NCI-H510A (cell line): ENCODE data around the gene PLCB3.

Experiments
- DNase-seq: peaks from one replicate; lab custom pipeline; 2025; lab: John Stamatoyannopoulos, UW

Gene PLCB3

GRCh38 chr11:64287676-64288352 lies 36.5 kb downstream of the PLCB3 start:
- no peak for DNase-seq

GRCh38 chr11:64288353-64288750 lies 37.0 kb downstream of the PLCB3 start:
- no peak for DNase-seq

- DNase-seq = no peak
These were observed 37.8 kb downstream of the PLCB3 start for GRCh38 chr11:64289002-64289564.

GRCh38 chr11:64290352-64291261 lies 39.3 kb downstream of the PLCB3 start:
- no peak for DNase-seq

GRCh38 chr11:64291262-64291751 lies 40.0 kb downstream of the PLCB3 start, which contains the start of gene KCNK4:
TSS of gene KCNK4 (plus strand) at chr11:64291302. CDS start at chr11:64293019, 1,717 bp downstream.
- no peak for DNase-seq

GRCh38 chr11:64291752-64292459 lies 40.6 kb downstream of the PLCB3 start:
- DNase-seq = no peak

- DNase-seq = no peak
These were observed 41.3 kb downstream of the PLCB3 start for GRCh38 chr11:64292460-64293254.

GRCh38 chr11:64294774-64295173 lies 43.4 kb downstream of the PLCB3 start:
- no peak for DNase-seq

- DNase-seq = no peak
These were observed 44.4 kb downstream of the PLCB3 start for GRCh38 chr11:64295760-64296159.

GRCh38 chr11:64296236-64296635 lies 44.9 kb downstream of the PLCB3 start:
- no peak for DNase-seq

- DNase-seq = no peak
These were observed 45.7 kb downstream of the PLCB3 start for GRCh38 chr11:64296830-64297698.

- DNase-seq = no peak
These were observed 46.5 kb downstream of the PLCB3 start for GRCh38 chr11:64297699-64298358.

GRCh38 chr11:64298966-64299846 lies 47.9 kb downstream of the PLCB3 start:
- DNase-seq = no peak

- no peak for DNase-seq
These were observed 48.7 kb downstream of the PLCB3 start, which contains the start of gene CATSPERZ for GRCh38 chr11:64299847-64300648. TSS of gene CATSPERZ (plus strand) at chr11:64300358. CDS start at chr11:64300411, 53 bp downstream.

- DNase-seq = no peak
These were observed 52.0 kb downstream of the PLCB3 start for GRCh38 chr11:64303109-64304031.

- no peak for DNase-seq
These were observed 52.6 kb downstream of the PLCB3 start for GRCh38 chr11:64304032-64304315.
